SW480 (cell line): ENCODE measurements around the gene ARFRP1.

Source experiments
- DNase-seq: peaks from one replicate; pipeline ENCODE4 v3.0.0-alpha.2; 2016; ENCODE audit warnings: low spot score

The ARFRP1 gene

DNA sequence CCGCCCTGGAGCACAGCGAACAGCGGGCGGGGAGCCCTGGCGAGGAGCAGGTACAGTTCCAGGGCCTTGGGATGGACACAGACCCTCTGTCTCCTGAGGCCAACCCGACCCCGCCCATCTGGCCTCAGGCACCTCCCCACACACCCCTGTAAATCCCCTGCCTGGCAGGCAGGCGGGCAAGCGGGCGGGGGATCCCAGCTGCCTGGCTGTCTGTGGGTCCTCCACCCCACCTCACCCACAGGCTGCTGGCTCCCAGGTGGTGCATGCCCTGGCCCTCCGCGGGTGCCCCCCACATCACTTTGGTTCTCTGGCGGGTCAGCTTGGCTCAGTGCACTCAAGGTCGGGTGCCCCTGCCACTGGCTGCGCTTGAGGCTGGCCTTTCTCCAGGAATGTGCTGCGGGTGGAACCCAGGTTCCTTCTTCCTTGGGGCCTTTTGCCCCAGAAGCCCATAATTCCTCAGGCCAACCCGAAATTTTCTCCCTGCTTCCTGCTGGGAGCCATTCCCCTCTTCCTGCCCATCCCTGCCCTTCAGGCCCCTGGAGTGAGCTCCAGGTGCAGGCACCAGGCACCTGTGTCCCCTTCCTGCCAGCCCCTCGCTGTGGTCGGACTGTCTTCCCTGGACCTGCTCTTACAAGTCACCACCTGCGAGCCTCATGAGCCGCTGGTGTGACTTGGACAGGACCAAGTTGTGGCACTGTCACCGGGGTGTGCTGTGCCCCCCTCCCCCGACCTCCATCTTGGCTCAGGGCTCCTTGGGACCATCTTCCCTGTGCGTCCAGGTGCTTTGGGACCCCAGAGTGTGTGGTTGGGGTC lies 16.7 kb downstream of the ARFRP1 start:
- peak; percentile 63 for DNase-seq

DNA sequence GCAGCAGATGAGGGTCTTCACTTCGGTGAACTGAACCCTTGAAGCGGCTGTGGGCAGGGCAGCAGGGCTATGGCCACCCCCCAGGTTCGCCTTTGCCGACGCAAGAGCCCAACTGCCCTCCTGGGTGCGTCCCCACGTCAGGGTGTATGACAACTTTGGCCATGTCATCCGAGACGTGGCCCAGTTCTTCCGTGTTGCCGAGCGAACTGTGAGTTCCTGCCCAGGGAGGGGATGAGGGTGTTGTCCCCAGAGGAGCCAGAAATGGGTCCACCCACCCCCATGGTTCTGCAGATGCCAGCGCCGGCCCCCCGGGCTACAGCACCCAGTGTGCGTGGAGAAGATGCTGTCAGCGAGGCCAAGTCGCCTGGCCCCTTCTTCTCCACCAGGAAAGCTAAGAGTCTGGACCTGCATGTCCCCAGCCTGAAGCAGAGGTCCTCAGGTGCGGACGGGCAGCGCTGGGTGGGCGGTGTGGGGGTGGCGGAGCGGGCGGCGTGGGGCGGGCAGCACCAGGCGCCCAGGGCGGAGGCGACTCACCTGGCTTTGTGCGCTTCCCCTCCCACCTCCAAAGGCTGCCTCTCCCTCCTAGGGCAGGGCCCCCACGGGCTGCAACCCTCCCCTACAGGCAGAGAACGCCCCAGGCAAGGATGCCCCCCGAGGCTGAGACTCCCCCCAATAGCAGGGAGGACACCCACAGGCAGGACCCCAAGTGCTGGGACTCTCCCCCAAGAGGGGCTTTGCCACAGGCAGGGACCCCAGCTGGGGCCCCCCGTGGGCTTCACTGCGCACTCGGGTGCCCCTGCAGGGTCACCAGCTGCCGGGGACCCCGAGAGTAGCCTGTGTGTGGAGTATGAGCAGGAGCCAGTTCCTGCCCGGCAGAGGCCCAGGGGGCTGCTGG lies 17.5 kb downstream of the ARFRP1 start:
- DNase-seq = no peak

DNA sequence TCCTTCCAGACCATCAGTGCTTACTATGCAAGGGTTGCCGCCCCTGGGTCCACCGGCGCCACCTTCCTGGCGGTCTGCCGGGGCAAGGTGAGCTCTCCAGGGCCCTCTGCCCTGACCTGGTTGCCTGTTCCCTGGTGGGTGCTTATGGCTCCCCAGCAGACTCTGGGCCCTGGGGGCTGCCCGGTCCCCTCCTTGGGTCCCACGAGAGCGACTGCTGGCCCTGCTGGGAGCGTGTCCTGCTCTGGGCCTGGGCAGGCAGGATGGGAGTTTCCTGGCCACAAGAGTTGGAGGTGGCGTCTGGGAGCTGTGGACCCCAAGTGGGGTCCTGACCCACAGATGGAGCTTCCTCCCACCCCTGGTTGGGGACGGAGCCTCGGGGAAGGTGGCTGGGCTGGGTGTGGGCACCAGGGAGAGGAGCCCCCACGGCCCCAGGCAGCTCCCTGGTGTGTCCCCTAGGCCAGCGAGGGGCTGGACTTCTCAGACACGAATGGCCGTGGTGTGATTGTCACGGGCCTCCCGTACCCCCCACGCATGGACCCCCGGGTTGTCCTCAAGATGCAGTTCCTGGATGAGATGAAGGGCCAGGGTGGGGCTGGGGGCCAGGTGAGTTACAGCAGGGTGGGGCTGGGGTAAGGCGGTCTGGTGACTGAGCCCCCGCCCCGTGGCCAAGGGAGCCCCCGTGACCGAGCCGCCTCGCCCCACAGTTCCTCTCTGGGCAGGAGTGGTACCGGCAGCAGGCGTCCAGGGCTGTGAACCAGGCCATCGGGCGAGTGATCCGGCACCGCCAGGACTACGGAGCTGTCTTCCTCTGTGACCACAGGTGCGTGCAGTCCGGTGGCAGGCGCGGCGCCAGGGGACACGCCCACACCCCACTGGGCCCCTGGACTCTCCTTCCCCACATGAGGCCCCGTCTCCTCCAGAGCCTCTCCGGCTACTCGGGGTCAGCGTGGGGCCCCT lies 18.5 kb downstream of the ARFRP1 start:
- DNase-seq = peak; percentile 73

DNA sequence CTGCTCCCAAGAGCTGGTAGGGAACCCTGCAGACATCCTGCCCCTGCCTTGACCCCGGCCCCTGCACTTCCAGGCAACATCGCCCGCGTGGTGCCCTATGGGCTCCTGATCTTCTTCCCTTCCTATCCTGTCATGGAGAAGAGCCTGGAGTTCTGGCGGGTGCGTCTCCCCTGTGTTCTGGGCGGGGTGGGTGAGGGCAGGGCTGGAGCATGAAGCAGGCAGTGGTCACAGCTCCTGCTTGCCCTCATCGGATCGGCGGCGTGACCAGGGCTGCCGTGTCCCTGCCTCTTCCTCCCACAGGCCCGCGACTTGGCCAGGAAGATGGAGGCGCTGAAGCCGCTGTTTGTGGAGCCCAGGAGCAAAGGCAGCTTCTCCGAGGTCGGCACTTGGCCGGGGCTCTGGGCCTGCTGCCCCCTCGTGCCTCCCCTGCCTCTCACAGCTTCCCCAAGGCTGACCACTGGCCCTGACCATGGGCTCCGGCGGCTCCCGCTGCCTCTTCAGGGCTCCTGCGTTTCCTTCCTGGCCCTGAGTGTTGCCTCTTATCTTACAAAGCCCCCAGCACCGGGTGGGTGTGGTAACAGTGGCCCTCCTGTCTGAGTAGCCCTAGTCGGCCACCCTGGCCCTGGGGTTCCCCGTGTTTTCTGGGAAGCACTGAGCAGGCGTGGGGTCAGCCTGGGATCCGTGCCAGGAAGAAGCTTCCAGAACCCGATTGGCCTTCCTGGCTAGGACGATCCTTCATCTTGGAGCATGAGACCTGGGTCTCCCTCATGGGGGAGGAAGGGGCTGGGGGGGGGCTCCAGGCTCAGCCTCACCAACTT lies 19.3 kb downstream of the ARFRP1 start:
- no peak for DNase-seq

DNA sequence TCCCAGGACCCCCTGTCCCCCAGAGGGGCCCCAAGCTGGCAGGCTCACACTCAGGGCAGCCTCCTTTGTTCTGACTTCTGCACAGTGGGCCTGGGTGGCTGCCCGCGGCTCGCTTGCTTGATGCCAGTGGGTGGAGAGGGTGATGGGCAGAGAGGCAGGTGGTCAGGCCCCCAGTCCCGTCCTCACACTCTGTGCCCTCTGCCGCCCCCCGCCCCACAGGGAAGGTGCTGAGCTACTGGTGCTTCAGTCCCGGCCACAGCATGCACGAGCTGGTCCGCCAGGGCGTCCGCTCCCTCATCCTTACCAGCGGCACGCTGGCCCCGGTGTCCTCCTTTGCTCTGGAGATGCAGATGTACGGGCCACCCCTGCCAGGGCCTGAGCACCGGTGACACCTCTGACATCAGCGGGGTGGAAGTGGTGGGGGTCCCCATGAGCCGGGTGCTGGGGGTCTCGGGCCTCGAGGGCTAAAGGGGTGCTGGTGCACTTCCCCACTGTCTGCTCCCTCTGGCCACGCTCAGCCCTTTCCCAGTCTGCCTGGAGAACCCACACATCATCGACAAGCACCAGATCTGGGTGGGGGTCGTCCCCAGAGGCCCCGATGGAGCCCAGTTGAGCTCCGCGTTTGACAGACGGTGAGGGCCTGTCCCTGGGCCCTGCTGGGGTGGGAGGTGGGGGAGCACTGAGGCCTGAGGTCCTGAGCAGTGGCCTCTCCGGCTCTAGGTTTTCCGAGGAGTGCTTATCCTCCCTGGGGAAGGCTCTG lies 20.2 kb downstream of the ARFRP1 start:
- DNase-seq = no peak

DNA sequence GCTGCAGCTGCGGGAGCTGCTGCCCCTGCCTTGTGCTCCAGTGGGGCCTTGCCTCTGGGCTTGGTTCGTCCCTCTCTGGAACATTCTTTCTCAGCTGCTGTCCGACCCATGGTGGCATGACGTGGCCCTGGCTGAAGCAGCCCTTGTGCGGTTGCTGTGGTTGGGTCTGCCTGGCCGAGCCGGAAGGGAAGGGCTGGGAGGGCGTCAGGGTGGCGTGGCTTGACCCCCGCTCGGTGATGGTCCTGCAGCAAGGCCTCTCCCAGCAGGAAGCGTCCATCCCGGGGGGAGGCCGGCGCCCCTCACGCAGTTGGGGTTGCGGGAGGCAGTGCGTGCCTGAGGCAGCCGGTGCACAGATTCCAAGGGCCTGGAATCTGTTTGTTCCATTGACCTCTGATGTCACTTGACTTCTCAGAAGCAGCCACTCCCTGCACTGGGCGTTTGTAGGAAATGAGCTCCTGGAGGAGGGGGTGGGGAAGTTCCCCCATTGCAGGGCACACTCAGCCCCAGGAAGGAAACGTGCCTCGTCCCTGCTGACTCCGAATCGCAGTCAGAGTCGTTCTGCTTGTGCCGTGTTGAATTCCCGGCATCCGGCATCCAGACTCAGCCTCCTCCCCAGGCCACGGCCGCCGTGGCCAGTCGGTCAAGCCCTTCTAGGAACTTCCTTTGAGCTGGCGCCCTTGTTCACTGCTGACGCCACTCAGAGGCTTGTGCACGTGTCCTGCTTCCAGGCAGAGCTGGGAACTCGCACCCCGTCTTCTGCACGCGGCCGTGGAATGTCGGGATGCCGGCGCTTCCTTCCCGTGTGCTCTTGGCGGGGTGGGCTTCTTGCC lies 21.1 kb downstream of the ARFRP1 start:
- DNase-seq = peak; percentile 91

DNA sequence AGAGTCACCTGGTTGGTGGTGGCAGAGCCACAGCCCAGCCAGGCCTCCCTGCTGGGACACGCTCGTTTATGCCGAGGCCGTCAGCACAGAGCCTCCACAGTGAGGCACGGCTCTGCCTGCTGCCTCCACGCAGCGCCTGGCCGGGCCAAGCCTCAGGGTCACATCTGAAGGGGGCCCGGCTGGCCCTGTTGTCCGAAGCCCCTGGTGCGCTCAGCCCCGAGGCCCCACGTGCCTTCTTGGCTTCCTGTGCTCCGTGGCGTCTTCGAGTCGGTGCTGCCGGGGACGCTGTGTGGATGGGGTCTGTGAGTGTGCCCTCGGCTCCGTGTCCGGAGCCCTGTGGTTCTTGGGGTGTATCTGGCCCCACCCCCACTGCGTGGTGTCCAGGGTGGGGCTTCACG lies 21.7 kb downstream of the ARFRP1 start:
- DNase-seq = no peak

DNA sequence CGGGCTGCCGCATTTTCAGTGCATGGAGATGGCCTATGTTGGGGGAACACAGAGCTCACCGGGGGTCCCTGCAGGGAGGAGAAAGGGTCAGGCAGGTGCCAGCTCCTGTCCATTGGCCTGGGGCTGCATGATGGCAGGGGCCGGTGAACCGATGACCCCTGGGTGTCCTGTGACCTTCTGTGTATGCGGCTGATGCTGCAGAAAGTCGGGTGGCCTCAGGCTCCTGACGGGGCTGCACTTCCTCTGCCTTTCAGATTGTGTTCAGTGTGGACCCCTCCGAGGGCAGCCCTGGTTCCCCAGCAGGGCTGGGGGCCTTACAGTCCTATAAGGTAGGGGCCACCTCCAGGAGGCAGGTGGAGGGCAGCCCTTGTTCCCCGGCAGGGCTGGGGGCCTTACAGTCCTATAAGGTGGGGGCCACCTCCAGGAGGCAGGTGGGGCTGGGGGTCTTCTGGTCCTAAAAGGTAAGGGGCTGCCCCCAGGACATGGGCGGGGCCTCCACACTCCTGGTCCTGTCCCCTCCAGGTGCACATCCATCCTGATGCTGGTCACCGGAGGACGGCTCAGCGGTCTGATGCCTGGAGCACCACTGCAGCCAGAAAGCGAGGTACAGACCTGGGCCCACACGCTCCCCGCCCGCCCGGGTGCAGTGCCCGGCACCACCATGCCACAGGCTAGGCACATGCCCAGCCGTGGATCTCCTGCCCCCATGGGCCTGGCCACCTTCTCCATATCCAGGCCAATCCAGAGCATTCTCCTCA lies 22.3 kb downstream of the ARFRP1 start:
- DNase-seq = no peak

DNA sequence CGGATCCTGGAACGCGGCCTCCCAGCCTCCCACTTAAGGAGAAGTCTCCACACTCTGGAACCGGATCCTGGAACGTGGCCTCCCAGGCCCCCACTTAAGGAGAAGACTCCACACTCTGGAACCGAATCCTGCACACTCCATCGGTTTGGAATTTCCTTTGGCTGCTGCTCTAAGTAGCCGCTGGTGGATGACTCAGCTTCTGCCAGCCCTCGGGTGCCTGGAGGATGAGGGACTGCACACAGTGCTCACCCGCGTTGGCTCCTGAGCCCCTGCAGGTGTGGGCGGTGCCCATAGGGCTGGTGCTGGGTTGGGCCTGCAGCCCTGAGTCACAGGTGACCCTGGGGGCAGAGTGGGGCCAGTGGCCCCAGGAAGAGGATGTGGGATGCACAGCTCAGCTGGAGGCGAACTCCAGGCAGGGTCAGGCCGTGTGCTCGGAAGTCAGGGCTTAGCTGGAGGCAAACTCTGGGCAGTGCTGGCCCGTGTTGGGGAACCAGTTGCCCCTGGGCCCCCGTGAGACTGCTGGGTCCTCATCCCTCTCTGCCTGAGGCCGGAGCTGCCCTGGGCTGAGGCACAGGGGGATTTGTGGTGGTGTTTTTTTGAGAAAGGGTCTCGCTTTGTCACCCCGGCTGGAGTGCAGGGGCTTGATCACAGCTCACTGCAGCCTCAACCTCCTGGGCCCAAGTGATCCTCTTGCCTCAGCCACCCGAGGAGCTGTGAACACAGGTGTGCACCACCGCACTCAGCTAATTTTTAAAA lies 25.2 kb downstream of the ARFRP1 start:
- peak; percentile 99 for DNase-seq

DNA sequence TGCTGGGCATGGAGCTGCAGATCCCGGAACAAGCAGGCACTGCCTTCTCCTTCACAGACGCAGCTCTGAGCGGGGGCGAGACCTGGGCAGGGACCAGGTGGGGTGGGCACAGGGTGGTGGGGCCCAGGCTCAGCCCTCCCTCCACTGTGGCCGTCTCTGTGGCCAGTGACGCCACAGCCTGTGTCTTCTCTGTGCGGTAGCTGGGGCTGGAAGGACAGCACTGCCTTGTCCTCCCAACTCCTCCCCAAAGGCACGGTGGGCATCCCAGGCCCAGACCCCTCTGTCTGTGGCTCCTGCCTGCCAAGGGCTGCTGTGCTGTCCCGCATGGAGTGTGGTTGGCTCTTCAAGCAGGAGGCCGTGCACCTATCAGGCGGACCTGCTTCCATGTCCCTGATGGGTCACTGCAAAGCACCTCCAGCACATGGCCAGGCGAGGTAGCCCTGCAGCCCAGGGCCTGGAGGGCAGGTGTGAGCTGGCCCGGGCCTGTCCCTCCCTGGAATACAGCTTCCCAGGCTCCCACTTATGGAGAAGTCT lies 26.1 kb downstream of the ARFRP1 start:
- no peak for DNase-seq

DNA sequence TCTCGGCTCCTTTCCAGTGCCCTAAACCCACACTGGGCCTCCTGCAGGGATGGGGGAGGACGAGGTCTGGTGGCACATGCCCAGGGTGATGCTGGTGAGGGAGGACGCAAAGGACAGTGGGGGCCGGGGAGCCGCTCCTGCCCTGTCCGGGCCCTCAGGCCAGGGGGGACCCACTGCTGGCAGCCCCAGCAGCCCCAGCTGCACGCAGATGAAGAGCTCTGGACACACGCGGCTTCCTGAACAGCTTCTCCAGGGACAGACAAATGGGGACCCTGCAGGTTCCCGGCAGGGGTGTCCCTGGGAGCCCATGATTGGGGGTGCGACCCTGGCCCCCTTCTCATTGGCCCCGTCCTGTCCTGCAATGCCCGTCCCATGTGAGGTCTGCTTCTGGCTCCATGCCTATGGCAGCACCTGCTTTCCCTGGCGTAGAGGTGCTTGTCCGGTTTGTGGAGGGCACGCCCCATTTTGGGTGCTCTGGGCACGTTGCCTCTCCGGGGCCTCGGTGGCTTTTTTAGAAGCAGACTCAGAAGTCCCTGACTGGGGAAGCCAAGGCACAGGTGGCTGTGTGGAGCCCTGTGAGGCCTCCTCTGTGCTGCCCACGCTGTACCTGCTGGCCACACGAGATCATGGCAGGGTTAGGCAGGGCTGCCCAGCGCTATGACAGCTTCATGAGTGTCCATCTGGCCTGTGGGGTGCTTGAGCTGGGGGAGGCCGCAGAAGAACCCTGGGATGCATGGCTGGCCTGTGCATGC lies 26.7 kb downstream of the ARFRP1 start:
- no peak for DNase-seq

DNA sequence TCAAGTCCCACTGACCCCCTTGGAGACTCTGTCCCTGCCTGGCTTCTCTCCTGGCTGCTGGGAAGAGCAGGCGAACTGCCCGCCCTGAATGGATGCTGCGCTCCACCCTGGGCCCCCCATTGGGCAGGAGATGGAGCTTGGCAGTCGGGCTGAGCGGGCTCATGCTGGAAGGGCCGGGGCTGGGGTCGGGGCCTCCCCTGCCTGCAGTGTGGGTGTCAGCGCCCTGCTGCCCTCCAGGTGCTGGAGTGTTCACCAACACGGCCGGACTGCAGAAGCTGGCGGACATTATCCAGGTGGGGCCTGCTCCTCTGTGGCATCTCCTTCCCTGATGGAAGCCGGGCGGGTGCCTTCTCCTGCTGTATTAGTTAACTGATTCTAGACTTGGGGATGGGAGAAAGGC lies 27.3 kb downstream of the ARFRP1 start:
- no peak for DNase-seq

DNA sequence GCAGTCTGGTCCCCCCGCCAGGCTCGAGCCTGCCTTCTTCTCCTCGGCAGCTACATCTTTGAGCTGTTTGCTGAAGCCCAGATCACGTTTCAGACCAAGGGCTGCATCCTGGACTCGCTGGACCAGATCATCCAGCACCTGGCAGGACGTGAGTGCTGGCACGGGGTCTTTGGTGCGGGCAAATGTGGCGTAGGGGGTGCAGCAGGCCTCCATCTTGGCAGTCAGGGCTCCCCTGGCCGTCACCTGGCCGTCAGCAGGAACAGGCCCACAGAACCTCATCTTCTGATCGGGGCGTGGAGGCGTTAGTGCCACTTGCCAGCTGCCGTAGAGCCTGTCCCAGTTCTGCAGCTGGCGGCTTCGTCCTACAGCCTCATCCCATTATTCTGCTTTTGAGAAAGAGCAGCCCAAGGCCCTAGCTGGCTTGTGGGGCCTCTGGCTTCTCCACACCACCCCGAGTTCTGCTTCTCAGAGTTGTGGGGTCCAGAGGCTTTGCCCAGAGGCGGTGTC lies 27.9 kb downstream of the ARFRP1 start:
- no peak for DNase-seq

DNA sequence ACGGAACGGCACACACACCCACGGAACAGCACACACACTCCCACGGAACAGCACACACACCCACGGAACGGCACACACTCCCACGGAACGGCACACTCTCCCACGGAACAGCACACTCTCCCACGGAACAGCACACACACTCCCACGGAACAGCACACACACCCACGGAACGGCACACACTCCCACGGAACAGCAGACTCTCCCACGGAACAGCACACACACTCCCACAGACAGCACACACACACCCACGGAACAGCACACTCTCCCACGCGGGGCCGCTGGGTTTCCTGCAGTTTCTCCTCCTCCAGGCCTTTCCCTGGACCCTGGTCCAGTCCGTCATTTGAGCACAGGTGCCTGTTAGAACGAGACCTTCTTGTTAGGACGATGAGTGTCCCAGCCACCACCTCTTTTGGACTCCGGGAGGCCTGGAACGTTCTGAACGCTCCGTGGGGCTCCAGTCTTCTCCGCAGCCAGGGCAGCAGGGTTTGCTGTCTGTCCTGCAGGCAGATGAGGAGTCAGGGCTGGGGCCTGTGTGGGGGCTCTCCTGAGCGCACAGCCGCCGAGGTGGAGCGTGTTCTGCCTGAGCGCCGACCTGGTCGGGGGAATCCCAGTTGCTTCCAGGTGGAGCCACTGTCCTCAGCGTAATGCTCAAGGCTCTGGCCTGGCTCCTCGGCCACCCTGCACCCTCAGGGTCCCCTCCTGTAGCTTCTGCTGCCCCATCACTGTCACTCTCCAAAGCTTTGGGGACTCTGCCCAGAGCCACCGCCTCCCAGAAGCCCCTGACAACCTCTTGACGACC lies 28.9 kb downstream of the ARFRP1 start:
- no peak for DNase-seq

DNA sequence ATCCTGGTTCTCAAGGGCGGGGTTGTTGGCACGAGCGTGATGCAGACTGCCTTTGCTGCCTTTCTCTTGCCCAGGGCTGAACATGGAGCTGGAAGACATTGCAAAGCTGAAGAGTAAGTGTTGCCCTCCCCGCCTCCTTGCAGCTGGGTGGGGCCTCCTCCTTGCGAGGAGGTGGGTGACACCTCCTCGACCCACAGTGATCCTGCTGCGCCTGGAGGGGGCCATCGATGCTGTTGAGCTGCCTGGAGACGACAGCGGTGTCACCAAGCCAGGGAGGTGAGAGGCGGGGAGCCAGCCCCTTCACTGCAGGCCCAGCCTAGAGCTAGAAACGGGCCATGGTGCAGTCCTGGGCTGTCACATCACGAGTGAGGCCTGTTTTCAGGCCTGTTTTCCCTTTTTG lies 29.7 kb downstream of the ARFRP1 start:
- no peak for DNase-seq
